GM19463 (cell line): Measurements from ENCODE around the gene OXSR1.

Source experiments
- ATAC-seq: cut with Tn5 transposase; IDR thresholded peaks from one replicate; pipeline ENCODE4 v1.9.1; 2021; ENCODE audit warnings: mild to moderate bottlenecking, moderate library complexity; ENCODE audit not compliant: unreplicated experiment

OXSR1 gene

GRCh38 chr3:38297947-38298711 is 132.8 kb downstream of the OXSR1 start:
- no peak for ATAC-seq
